GM12878 (cell line): Measurements from ENCODE around the gene IRF9. TPM values are rescaled to one million over a fixed set of nuclear protein-coding genes. Genes with fewer than 3 reads are reported as not detected.

Source experiments
- ATAC-seq: fragments of 200-7000 bp; cut with Tn5 transposase; 3 replicates; pipeline ENCODE4 v1.9.1; 2020; ENCODE audit warnings: mild to moderate bottlenecking, moderate library complexity
- BruUV-seq: library from RNA; stranded (reverse); fragments of 400-500 nt; replicated peaks from 2 replicates; lab custom pipeline; 2021; lab: Mats Ljungman, UMichigan
- CTCF ChIA-PET: fragments of 300-600 bp; sonication (Branson Sonifier 250); formaldehyde crosslinking; extraction: SDS; loops from one replicate; lab custom pipeline; 2021; ENCODE audit warnings: inconsistent platforms; lab: Yijun Ruan, JAX
- POLR2A ChIA-PET: fragments of 350-600 bp; formaldehyde crosslinking; extraction: SDS; loops from one replicate; lab custom pipeline; 2021; ENCODE audit warnings: inconsistent platforms; lab: Charles Lee
- RAD21 ChIA-PET: fragments of 300-600 bp; sonication (Branson Sonifier 250); formaldehyde crosslinking; loops from one replicate; lab custom pipeline; 2023; ENCODE audit warnings: antibody characterized with exemption; ENCODE audit not compliant: unreplicated experiment; lab: Charles Lee
- SMC1A ChIA-PET: fragments of 300-600 bp; sonication (Branson Sonifier 250); formaldehyde crosslinking; loops from one replicate; lab custom pipeline; 2023; ENCODE audit not compliant: unreplicated experiment, uncharacterized antibody; lab: Charles Lee
- DNase-seq: peaks from one replicate; pipeline ENCODE4 v3.0.0-alpha.2; 2011; ENCODE audit warnings: low read depth, low spot score
- FAIRE-seq: peaks from 3 replicates; lab custom pipeline; 2011; peaks lifted over from hg19 to GRCh38; lab: Jason Lieb, UNC
- H2AFZ ChIP-seq: 2 replicates; pipeline ENCODE4 v1.6.0; 2011; ENCODE audit warnings: low read depth, low read length, control low read depth; ENCODE audit not compliant: control insufficient read depth
- H3K27ac ChIP-seq: 2 replicates; pipeline ENCODE4 v1.5.1; 2011; ENCODE audit warnings: control low read depth; ENCODE audit not compliant: control insufficient read depth, insufficient read depth
- H3K27me3 ChIP-seq, 2 experiments: replicated peaks in 1 of 2; 2 replicates each; pipeline versions ENCODE4 v1.6.0 to v1.6.1; 2011; ENCODE audit warnings: low read length in 1 of 2; ENCODE audit not compliant: control insufficient read depth in 2 of 2, insufficient read depth in 2 of 2
- H3K36me3 ChIP-seq, 2 experiments: 2 replicates each; pipeline ENCODE4 v1.5.1; 2011; ENCODE audit warnings: low read length in 1 of 2; ENCODE audit not compliant: control insufficient read depth in 2 of 2, insufficient read depth in 2 of 2
- H3K4me1 ChIP-seq: 2 replicates; pipeline ENCODE4 v1.6.1; 2011; ENCODE audit warnings: mild to moderate bottlenecking, low read length, moderate library complexity, mixed read lengths; ENCODE audit not compliant: control insufficient read depth, insufficient read depth
- H3K4me2 ChIP-seq: 2 replicates; pipeline ENCODE4 v1.6.0; 2011; ENCODE audit warnings: control low read depth; ENCODE audit not compliant: control insufficient read depth, insufficient read depth
- H3K4me3 ChIP-seq: fragments of 200-600 bp; sonication (generic); 2 replicates; pipeline ENCODE4 v1.5.1; 2016
- H3K79me2 ChIP-seq: 2 replicates; pipeline ENCODE4 v1.6.0; 2011; ENCODE audit warnings: low read length; ENCODE audit not compliant: control insufficient read depth, insufficient read depth
- H3K9ac ChIP-seq: 2 replicates; pipeline ENCODE4 v1.8.0; 2011; ENCODE audit warnings: low read length, control low read depth, mixed read lengths; ENCODE audit not compliant: control insufficient read depth, insufficient read depth
- H3K9me3 ChIP-seq: replicated peaks from 3 replicates; pipeline ENCODE4 v1.5.1; 2011; ENCODE audit warnings: mild to moderate bottlenecking, low read length; ENCODE audit not compliant: control insufficient read depth, insufficient read depth
- H4K20me1 ChIP-seq: 2 replicates; pipeline ENCODE4 v1.6.0; 2011; ENCODE audit not compliant: control insufficient read depth, insufficient read depth
- BCL3 ChIP-seq: IDR thresholded peaks from 2 replicates; pipeline ENCODE4 v1.6.1; 2011; ENCODE audit warnings: borderline replicate concordance, low read depth, mild to moderate bottlenecking, moderate library complexity, low read length; ENCODE audit not compliant: insufficient read depth, poor library complexity, severe bottlenecking
- BRCA1 ChIP-seq: IDR thresholded peaks from 2 replicates; pipeline ENCODE4 v1.6.1; 2011; ENCODE audit warnings: low read depth, low read length, improper control_type of control experiment
- CHD1 ChIP-seq: IDR thresholded peaks from 2 replicates; pipeline ENCODE4 v1.6.1; 2012; ENCODE audit warnings: low read depth, low read length, improper control_type of control experiment
- MLLT1 ChIP-seq: fragments of 450-650 bp; IDR thresholded peaks from 2 replicates; pipeline ENCODE4 v1.6.1; 2016; ENCODE audit warnings: mild to moderate bottlenecking
- MXI1 ChIP-seq: fragments of 150-350 bp; IDR thresholded peaks from 2 replicates; pipeline ENCODE4 v1.6.1; 2011; ENCODE audit warnings: low read depth, mild to moderate bottlenecking, inconsistent platforms, low read length, improper control_type of control experiment
- POLR2A ChIP-seq: IDR thresholded peaks from 2 replicates; pipeline ENCODE4 v1.6.1; 2011; ENCODE audit warnings: low read depth, mild to moderate bottlenecking, low read length
- RB1 ChIP-seq: fragments of 450-650 bp; formaldehyde crosslinking; IDR thresholded peaks from 2 replicates; pipeline ENCODE4 v1.6.1; 2017; ENCODE audit warnings: mild to moderate bottlenecking, borderline replicate concordance
- RELB ChIP-seq: fragments of 450-650 bp; IDR thresholded peaks from 2 replicates; pipeline ENCODE4 v1.6.1; 2017; ENCODE audit warnings: low read depth, mild to moderate bottlenecking, moderate library complexity
- RFX5 ChIP-seq: IDR thresholded peaks from 2 replicates; pipeline ENCODE4 v1.6.1; 2011; ENCODE audit warnings: low read depth, low read length, improper control_type of control experiment
- RUNX3 ChIP-seq: IDR thresholded peaks from 2 replicates; pipeline ENCODE4 v1.6.1; 2012; ENCODE audit warnings: low read length, inconsistent platforms
- SP1 ChIP-seq: IDR thresholded peaks from one replicate; pipeline ENCODE4 v1.6.1; 2011; ENCODE audit warnings: low read depth, low read length
- STAT1 ChIP-seq: fragments of 450-650 bp; conservative IDR thresholded peaks from 2 replicates; pipeline ENCODE4 v1.6.1; 2014; ENCODE audit warnings: antibody characterized with exemption, mild to moderate bottlenecking
- USF2 ChIP-seq: IDR thresholded peaks from 2 replicates; pipeline ENCODE4 v1.6.1; 2011; ENCODE audit warnings: low read depth, low read length, improper control_type of control experiment, borderline replicate concordance
- ZNF622 ChIP-seq: fragments of 450-650 bp; IDR thresholded peaks from 2 replicates; pipeline ENCODE4 v1.6.1; 2017; ENCODE audit warnings: mild to moderate bottlenecking, inconsistent platforms
- WGBS: methylation state at CpG from one replicate; pipeline ENCODE4 v1.1.6; 2016; ENCODE audit warnings: low lambda C conversion rate; ENCODE audit not compliant: insufficient replicate concordance, insufficient coverage; ENCODE audit errors: missing lambda C conversion rate; 5-methylcytosine and 5-hydroxymethylcytosine counted together
- in situ Hi-C: fragments of 300-500 bp; cut with MboI; formaldehyde crosslinking; loops from 9 replicates; pipeline ENCODE4 v1.14.3; 2018; ENCODE audit warnings: mixed read lengths
- intact Hi-C: fragments of 100-400 bp; cut with micrococcal nuclease; formaldehyde crosslinking; loops from one replicate; pipeline ENCODE4 v1.14.2; 2022; ENCODE audit not compliant: unreplicated experiment
- polyA plus RNA-seq, 11 experiments: library from polyadenylated mRNA; depleted of rRNA in 4 of 11; unstranded in 6 of 11; stranded (reverse) in 5 of 11; fragments of >200 nt; fragmentation: Nextera tagmentation in 4 of 11; fragmentation: Illumina TruSeq in 1 of 11; extraction: Ambion mirVana in 4 of 11; extraction: Trizol in 1 of 11; gene quantifications; 1 replicate in 1 of 11; 2 replicates in 10 of 11; pipeline versions ENCODE4 v1.2.1 to v1.2.3, GENCODE V29; 2011 to 2016; ENCODE audit warnings: inconsistent platforms in 2 of 11, missing spikeins in 2 of 11, low read depth in 1 of 11
- total RNA-seq, 4 experiments: library from RNA; depleted of rRNA in 3 of 4; stranded (reverse); fragments of >200 nt in 3 of 4; fragmentation: Illumina TruSeq in 1 of 4; extraction: Trizol in 1 of 4; gene quantifications; 2 replicates each; pipeline versions ENCODE4 v1.2.1 to v1.2.3, GENCODE V29; 2013 to 2021

The IRF9 gene
- total and polyA plus RNA-seq, 10 of the 15 experiments (the other 5 are each of a cell fraction or from before 2014, with no cell fraction given) = 47.6 to 234 (median 148) TPM

GRCh38 chr14:24113801-24114531 is 47.1 kb upstream of the IRF9 start:
- ChIA-PET RAD21 (interaction anchor here (0.8 to 5.8 kb wide), 20 partner anchors 10 to 317 kb away, joined by 3 to 69 read pairs (median 7); partner anchors contain the start of genes EMC9, FITM1, IPO4 and IRF9), CTCF (interaction anchor here (0.7 to 5.9 kb wide), 17 partner anchors 12 to 692 kb away, joined by 3 to 39 read pairs (median 4); partner anchors contain the start of genes EMC9, IRF9, LTB4R and MDP1), SMC1A (interaction anchor here (0.7 to 7.7 kb wide), 20 partner anchors 12 to 219 kb away, joined by 3 to 70 read pairs (median 6); partner anchors contain the start of genes CHMP4A, EMC9, IPO4 and IRF9), POLR2A (interaction anchor here (0.6 to 17.1 kb wide), 18 partner anchors 12 to 252 kb away, joined by 3 to 276 read pairs (median 6); partner anchors contain the start of genes CIDEB, EMC9, FITM1 and IRF9)
- H3K27ac ChIP-seq = peak overlapping the region; percentile 94
- H3K79me2 ChIP-seq = peaks cover 24% of the 10 kb centered on the region
- no peaks in the 10 kb centered on the region for H4K20me1 ChIP-seq
- WGBS = 2% methylated on average over 42 of the region's 42 CpGs
- H3K4me3 ChIP-seq = peak overlapping the region; percentile 89
- H3K4me1 ChIP-seq = peaks cover 8% of the 10 kb centered on the region
- DNase-seq (peak; percentile 79), ATAC-seq (peak; percentile 65), FAIRE-seq (no peak)
- H3K27me3 ChIP-seq = no peaks in the 10 kb centered on the region
- peak overlapping the region; percentile 98 for H3K9ac ChIP-seq
- intact Hi-C loops (loop anchor here (1.0 to 2.0 kb wide), 5 partner anchors 19 to 328 kb away; partner anchors contain the start of genes EMC9, IRF9 and SDR39U1), in situ Hi-C loops (loop anchor here (25.0 kb wide), 1 partner anchor 802 kb away; the partner anchor contains the start of genes BCL2L2, PABPN1 and PPP1R3E)
- H3K4me2 ChIP-seq = peak overlapping the region; percentile 94
- peak overlapping the region; percentile 76 for H2AFZ ChIP-seq
- peaks cover 7 to 16% of the 10 kb centered on the region in 2 experiments for H3K36me3 ChIP-seq
- no peaks in the 10 kb centered on the region for H3K9me3 ChIP-seq
- BruUV-seq = no TSS peak
- peak; percentile 70 for TF ChIP-seq RUNX3
- TF ChIP-seq RB1 = 0 out of 2 replicates have a peak, but pooled peaks have one; percentile 22
- TF ChIP-seq ZNF622 = no peak
- 0 out of 2 replicates have a peak, but pooled peaks have one; percentile 21 for TF ChIP-seq CHD1
- peak; percentile 27 for TF ChIP-seq BCL3
- no peak for TF ChIP-seq STAT1
- TF ChIP-seq BRCA1 = peak; percentile 32; the same call in 1 of the 2 replicates
- TF ChIP-seq MLLT1 = peak; percentile 79; the same call in 1 of the 2 replicates
- TF ChIP-seq USF2 = no peak
- TF ChIP-seq RELB = peak; percentile 98
- TF ChIP-seq POLR2A = peak; percentile 86
- TF ChIP-seq MXI1 = peak; percentile 91
- TF ChIP-seq RFX5 = no peak
- TF ChIP-seq SP1 = no peak
